ENCODE measurements around the gene GRAMD2B.
"Not testable (repeated sequence)": the region's sequence is repeated elsewhere in the genome, so short reads cannot be mapped to it uniquely, and the experiment has no call there.

The GRAMD2B gene

GRCh38 chr5:126422994-126423788, at the start of gene GRAMD2B:
Gene GRAMD2B, plus strand, starts transcription at chr5:126423409. Its CDS starts 198 bp downstream, at chr5:126423607.
- DNase-seq = peak; percentile 73 to 78

- no peak for DNase-seq
Observed at GRCh38 chr5:126374109-126374416, 49.1 kb upstream of the GRAMD2B start.

GRCh38 chr5:126376443-126376842, 46.8 kb upstream of the GRAMD2B start:
- no peak for DNase-seq

GRCh38 chr5:126377424-126377823, 45.8 kb upstream of the GRAMD2B start:
- no peak for DNase-seq

- not testable (repeated sequence) for DNase-seq
Observed at GRCh38 chr5:126380316-126380715, 42.9 kb upstream of the GRAMD2B start.

- no peak for DNase-seq
Observed at GRCh38 chr5:126383246-126383645, 40.0 kb upstream of the GRAMD2B start.

- DNase-seq = no peak
Observed at GRCh38 chr5:126383776-126384175, 39.4 kb upstream of the GRAMD2B start.

- DNase-seq = no peak
Observed at GRCh38 chr5:126384985-126385384, 38.2 kb upstream of the GRAMD2B start.

GRCh38 chr5:126385524-126386502, 37.4 kb upstream of the GRAMD2B start:
- no peak for DNase-seq

- no peak for DNase-seq
Observed at GRCh38 chr5:126389179-126389578, 34.0 kb upstream of the GRAMD2B start.

- DNase-seq = no peak
Observed at GRCh38 chr5:126390051-126390450, 33.2 kb upstream of the GRAMD2B start.

- no peak for DNase-seq
Observed at GRCh38 chr5:126391386-126391785, 31.8 kb upstream of the GRAMD2B start.

- DNase-seq = no peak
Observed at GRCh38 chr5:126394211-126394788, 28.9 kb upstream of the GRAMD2B start.

GRCh38 chr5:126395198-126395597, 28.0 kb upstream of the GRAMD2B start:
- no peak for DNase-seq

GRCh38 chr5:126395605-126396004, 27.6 kb upstream of the GRAMD2B start:
- DNase-seq = no peak

- not testable (repeated sequence) for DNase-seq
Observed at GRCh38 chr5:126396721-126397120, 26.5 kb upstream of the GRAMD2B start.

GRCh38 chr5:126398791-126399190, 24.4 kb upstream of the GRAMD2B start:
- DNase-seq = no peak

GRCh38 chr5:126400621-126401251, 22.5 kb upstream of the GRAMD2B start:
- DNase-seq = no peak

GRCh38 chr5:126402621-126403555, 20.3 kb upstream of the GRAMD2B start:
- DNase-seq = no peak

- no peak for DNase-seq
Observed at GRCh38 chr5:126403876-126404275, 19.3 kb upstream of the GRAMD2B start.

GRCh38 chr5:126410623-126411022, 12.6 kb upstream of the GRAMD2B start:
- no peak for DNase-seq

GRCh38 chr5:126413856-126414255, 9.4 kb upstream of the GRAMD2B start:
- DNase-seq = no peak

All from CD4-positive, alpha-beta T cell treated with Interleukin-1 beta for 1 hour (primary cell).